HAP-1 (cell line): ENCODE results near the gene ABCC3.

Experiments
- DNase-seq, 2 experiments: peaks; one replicate each; pipeline ENCODE4 v3.0.0-alpha.2; 2016 to 2020; ENCODE audit warnings: low spot score in 2 of 2
- H3K27me3 ChIP-seq: fragments of 250-450 bp; sonication (Bioruptor Pico); 2 replicates; pipeline ENCODE4 v1.5.1; 2020; ENCODE audit warnings: low read depth, mild to moderate bottlenecking, moderate library complexity
- H3K36me3 ChIP-seq: fragments of 250-450 bp; sonication (Bioruptor Pico); replicated peaks from 2 replicates; pipeline ENCODE4 v1.5.1; 2020; ENCODE audit warnings: mild to moderate bottlenecking
- H3K4me1 ChIP-seq: fragments of 250-450 bp; sonication (Bioruptor Pico); 2 replicates; pipeline ENCODE4 v1.5.1; 2020; ENCODE audit warnings: mild to moderate bottlenecking
- H3K4me3 ChIP-seq: fragments of 250-450 bp; sonication (Bioruptor Pico); 2 replicates; pipeline ENCODE4 v1.5.1; 2020; ENCODE audit warnings: mild to moderate bottlenecking, moderate library complexity
- H3K9me3 ChIP-seq: fragments of 250-450 bp; sonication (Bioruptor Pico); 2 replicates; pipeline ENCODE4 v1.5.1; 2020; ENCODE audit warnings: mild to moderate bottlenecking, moderate library complexity
- in situ Hi-C: fragments of 300-500 bp; cut with MboI; formaldehyde crosslinking; loops from 3 replicates; pipeline ENCODE4 v1.14.3; 2020; ENCODE audit warnings: low sequenced_read_pairs, inconsistent platforms, mixed read lengths

ABCC3 gene

GRCh38 chr17:50657054-50657453 lies 22.4 kb downstream of the ABCC3 start:
- no peak overlapping the region for H3K4me3 ChIP-seq
- no peaks in the 10 kb centered on the region for H3K27me3 ChIP-seq
- in situ Hi-C loops: no loop called here
- DNase-seq: no peak
- H3K36me3 ChIP-seq: no peaks in the 10 kb centered on the region
- peaks cover 7% of the 10 kb centered on the region for H3K4me1 ChIP-seq
- H3K9me3 ChIP-seq: no peaks in the 10 kb centered on the region

GRCh38 chr17:50657627-50658026 lies 22.9 kb downstream of the ABCC3 start:
- no peaks in the 10 kb centered on the region for H3K9me3 ChIP-seq
- H3K4me1 ChIP-seq: peaks cover 7% of the 10 kb centered on the region
- no peaks in the 10 kb centered on the region for H3K36me3 ChIP-seq
- in situ Hi-C loops: no loop called here
- no peaks in the 10 kb centered on the region for H3K27me3 ChIP-seq
- no peak overlapping the region for H3K4me3 ChIP-seq
- no peak for DNase-seq

GRCh38 chr17:50658616-50659015 lies 23.9 kb downstream of the ABCC3 start:
- no peaks in the 10 kb centered on the region for H3K9me3 ChIP-seq
- no peak overlapping the region for H3K4me3 ChIP-seq
- peaks cover 7% of the 10 kb centered on the region for H3K4me1 ChIP-seq
- H3K36me3 ChIP-seq: no peaks in the 10 kb centered on the region
- no peak for DNase-seq
- in situ Hi-C loops: no loop called here
- H3K27me3 ChIP-seq: no peaks in the 10 kb centered on the region

GRCh38 chr17:50659179-50659578 lies 24.5 kb downstream of the ABCC3 start:
- in situ Hi-C loops: no loop called here
- no peaks in the 10 kb centered on the region for H3K27me3 ChIP-seq
- no peaks in the 10 kb centered on the region for H3K9me3 ChIP-seq
- H3K36me3 ChIP-seq: no peaks in the 10 kb centered on the region
- no peak for DNase-seq
- no peak overlapping the region for H3K4me3 ChIP-seq
- H3K4me1 ChIP-seq: peaks cover 7% of the 10 kb centered on the region

- Histone ChIP-seq H3K27me3 (no peaks in the 10 kb centered on the region), H3K9me3 (no peaks in the 10 kb centered on the region), H3K4me3 (no peak overlapping the region), H3K4me1 (peaks cover 7% of the 10 kb centered on the region), H3K36me3 (no peaks in the 10 kb centered on the region)
- in situ Hi-C loops: no loop called here
- no peak for DNase-seq
These were observed 25.6 kb downstream of the ABCC3 start for GRCh38 chr17:50660042-50660886.

DNA sequence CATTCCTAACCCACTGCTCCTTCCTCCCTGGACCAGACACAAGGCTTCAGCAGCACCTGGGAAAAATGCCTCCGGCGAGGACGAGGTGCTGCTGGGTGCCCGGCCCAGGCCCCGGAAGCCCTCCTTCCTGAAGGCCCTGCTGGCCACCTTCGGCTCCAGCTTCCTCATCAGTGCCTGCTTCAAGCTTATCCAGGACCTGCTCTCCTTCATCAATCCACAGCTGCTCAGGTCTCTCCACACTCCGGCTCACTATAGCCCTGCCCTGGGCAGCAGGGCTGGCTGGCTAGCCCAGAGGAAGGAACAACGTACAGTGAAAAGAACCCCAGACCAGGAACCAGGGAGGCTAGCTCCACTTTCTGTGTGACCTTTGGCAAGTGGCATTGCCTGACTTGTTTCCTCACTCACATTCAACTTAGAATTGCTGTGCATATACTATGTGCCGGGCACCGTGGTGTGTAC lies 26.2 kb downstream of the ABCC3 start:
- H3K4me1 ChIP-seq: peaks cover 7% of the 10 kb centered on the region
- DNase-seq: no peak
- H3K9me3 ChIP-seq: no peaks in the 10 kb centered on the region
- no peaks in the 10 kb centered on the region for H3K27me3 ChIP-seq
- in situ Hi-C loops: no loop called here
- H3K36me3 ChIP-seq: no peaks in the 10 kb centered on the region
- H3K4me3 ChIP-seq: no peak overlapping the region

GRCh38 chr17:50661348-50661747 lies 26.7 kb downstream of the ABCC3 start:
- Histone ChIP-seq H3K36me3 (no peaks in the 10 kb centered on the region), H3K27me3 (no peaks in the 10 kb centered on the region), H3K9me3 (no peaks in the 10 kb centered on the region), H3K4me1 (peaks cover 7% of the 10 kb centered on the region), H3K4me3 (no peak overlapping the region)
- in situ Hi-C loops: no loop called here
- DNase-seq: no peak

DNA sequence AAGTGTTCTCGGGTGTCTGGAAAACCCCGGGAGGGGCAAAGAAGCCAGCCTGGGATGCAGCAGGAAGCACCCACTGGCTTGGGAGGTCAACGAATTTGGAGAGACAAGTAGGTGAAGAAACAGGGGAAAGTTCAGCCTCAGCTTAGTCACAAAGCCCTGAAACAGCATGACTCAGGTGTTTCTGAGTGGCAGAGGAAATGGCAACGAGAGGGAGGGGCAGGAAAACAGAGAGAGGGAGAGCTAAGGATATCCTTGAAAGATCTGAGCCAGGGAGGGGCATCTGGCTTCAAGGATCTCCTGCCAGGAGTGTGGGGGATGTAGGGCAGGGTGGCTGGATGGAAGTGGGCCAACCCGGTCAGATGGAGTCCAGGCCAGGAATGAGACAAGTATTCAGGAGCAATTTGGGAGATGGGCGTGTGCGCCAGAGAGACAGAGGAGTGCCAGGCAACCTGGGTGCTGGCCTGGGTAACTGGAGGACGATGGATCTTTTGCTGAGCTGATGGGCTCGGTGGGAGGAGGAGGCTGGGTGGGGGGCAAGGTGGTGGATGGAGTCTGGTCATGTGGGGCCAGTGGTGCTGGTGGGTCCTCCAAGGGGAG lies 27.2 kb downstream of the ABCC3 start:
- Histone ChIP-seq H3K27me3 (no peaks in the 10 kb centered on the region), H3K36me3 (no peaks in the 10 kb centered on the region), H3K4me1 (peaks cover 7% of the 10 kb centered on the region), H3K9me3 (no peaks in the 10 kb centered on the region), H3K4me3 (no peak overlapping the region)
- in situ Hi-C loops: no loop called here
- no peak for DNase-seq

DNA sequence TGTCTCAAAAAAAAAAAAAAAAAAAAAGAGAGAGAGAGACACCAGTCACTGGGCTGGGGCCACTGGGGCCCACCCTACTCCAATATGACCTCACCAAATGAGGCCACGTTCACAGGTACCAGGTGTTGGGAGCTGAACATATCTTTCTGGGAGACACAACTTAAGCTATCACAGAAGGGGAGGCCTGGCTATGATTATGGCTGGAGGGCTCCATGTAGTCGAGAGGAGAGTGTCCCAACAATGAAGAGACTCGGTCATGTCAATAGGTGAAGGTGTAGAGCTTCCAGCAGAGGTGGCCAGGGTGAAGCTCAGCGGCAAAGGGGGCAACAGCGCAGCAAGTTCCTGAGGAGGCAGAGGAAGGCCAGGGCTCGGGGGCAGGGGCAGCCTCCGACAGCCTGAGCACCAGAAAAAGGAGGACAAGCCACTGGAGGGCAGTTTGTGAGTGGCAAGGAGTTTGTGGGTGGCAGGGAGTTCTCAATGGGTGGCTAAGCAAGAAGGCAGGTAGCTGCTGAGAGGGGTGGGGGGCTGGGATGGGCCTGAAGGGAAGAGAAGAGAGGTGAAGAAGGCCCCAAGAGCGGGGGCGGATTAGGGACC lies 28.0 kb downstream of the ABCC3 start:
- no peaks in the 10 kb centered on the region for H3K27me3 ChIP-seq
- no peaks in the 10 kb centered on the region for H3K36me3 ChIP-seq
- H3K4me1 ChIP-seq: peaks cover 7% of the 10 kb centered on the region
- no peaks in the 10 kb centered on the region for H3K9me3 ChIP-seq
- in situ Hi-C loops: no loop called here
- no peak for DNase-seq
- H3K4me3 ChIP-seq: no peak overlapping the region

DNA sequence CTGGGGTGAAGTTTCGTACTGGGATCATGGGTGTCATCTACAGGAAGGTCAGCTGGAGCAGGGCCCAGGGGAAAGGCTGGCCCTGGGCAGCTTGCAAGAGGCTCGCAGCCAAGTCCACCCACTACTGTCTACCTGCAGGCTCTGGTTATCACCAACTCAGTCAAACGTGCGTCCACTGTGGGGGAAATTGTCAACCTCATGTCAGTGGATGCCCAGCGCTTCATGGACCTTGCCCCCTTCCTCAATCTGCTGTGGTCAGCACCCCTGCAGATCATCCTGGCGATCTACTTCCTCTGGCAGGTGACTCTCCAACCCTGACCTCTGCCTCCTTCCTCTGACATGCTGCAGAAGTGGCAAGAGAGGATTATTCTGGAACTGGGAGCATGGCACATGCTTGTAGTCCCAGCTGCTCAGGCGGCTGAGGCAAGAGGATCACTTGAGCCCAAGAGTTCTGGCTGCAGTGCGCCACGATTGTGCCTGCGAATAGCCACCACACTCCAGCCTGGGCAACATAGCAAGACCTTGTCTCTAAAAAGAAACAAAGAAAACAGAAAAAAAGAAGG lies 29.2 kb downstream of the ABCC3 start:
- in situ Hi-C loops: no loop called here
- H3K4me1 ChIP-seq: peaks cover 7% of the 10 kb centered on the region

DNA sequence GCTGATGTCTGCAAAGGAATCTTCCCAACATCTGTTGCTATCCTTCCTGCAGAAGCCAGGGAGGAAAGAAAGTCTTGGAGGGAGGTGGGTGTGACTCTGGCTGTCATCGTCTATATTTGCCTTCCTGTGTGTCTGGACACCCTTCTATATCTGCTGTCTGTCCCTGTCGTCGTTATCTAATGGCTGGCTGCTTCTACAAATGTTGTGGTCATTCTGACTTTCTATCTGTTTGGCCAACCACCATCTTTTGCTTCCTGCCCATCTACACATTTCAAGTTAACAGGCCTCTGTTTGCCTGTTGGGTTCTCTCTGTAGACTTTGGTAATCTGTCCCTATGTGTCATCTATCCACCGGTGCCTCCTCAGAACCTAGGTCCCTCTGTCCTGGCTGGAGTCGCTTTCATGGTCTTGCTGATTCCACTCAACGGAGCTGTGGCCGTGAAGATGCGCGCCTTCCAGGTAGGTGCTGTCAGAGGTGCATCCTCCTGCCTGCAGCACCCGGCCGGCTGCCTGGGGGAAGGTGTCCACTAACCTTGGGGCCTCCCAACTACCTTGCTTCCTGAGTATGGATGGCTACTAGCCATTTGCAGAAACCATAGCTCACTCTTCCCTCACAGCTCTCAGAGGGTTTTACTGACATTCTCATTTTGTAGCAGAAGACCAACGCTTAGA lies 30.2 kb downstream of the ABCC3 start:
- Histone ChIP-seq H3K36me3 (no peaks in the 10 kb centered on the region), H3K4me3 (no peak overlapping the region), H3K27me3 (no peaks in the 10 kb centered on the region), H3K9me3 (no peaks in the 10 kb centered on the region), H3K4me1 (peaks cover 7% of the 10 kb centered on the region)
- in situ Hi-C loops: no loop called here
- DNase-seq: no peak

More for the DNA sequence above, 29.2 kb downstream of the ABCC3 start:
- Histone ChIP-seq H3K36me3 (no peaks in the 10 kb centered on the region), H3K4me3 (no peak overlapping the region), H3K9me3 (no peaks in the 10 kb centered on the region), H3K27me3 (no peaks in the 10 kb centered on the region)
- no peak for DNase-seq

DNA sequence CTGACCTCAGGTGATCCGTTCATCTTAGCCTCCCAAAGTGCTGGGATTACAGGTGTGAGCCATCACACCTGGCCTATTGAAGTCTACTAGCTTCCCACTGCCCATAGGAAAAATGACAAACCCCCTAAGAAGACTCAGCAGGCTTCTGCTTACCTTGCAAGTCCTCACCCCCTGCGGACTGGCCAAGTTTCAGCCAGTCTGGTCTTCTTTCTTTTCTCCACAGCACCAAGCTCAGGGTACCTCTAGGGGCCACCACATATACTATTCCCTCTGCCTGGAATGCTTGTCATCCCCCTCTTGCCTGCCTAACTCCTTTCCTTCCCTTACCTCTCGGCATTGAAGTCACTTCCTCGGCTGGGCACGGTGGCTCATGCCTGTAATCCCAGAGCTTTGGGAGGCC lies 31.2 kb downstream of the ABCC3 start:
- Histone ChIP-seq H3K9me3 (no peaks in the 10 kb centered on the region), H3K4me1 (peaks cover 7% of the 10 kb centered on the region), H3K27me3 (no peaks in the 10 kb centered on the region), H3K36me3 (no peaks in the 10 kb centered on the region), H3K4me3 (no peak overlapping the region)
- in situ Hi-C loops: no loop called here
- no peak for DNase-seq

DNA sequence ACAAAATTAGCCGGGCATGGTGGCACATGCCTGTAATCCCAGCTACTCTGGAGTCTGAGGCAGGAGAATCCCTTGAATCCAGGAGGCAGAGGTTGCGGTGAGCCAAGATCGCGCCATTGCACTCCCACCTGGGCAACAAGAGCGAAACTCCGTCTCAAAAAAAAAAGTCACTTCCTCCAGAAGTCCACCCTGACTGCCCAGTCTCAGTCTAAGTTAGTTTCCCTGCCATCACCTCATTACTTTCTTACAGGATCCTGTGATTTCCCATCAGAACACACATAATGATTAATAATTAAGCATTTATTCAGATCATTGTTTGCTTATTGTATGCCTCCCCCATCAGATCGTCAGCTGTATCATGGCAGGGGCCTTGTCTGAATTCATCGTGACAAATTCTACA lies 31.6 kb downstream of the ABCC3 start:
- peaks cover 7% of the 10 kb centered on the region for H3K4me1 ChIP-seq
- H3K9me3 ChIP-seq: no peaks in the 10 kb centered on the region
- H3K36me3 ChIP-seq: no peaks in the 10 kb centered on the region
- no peak for DNase-seq
- H3K4me3 ChIP-seq: no peak overlapping the region
- no peaks in the 10 kb centered on the region for H3K27me3 ChIP-seq
- in situ Hi-C loops: no loop called here
